Measurements from ENCODE around the gene TMEM220. TPM values are rescaled to one million over a fixed set of nuclear protein-coding genes. Genes with fewer than 3 reads are reported as not detected.

Gene TMEM220
- total RNA-seq, 5 donors from 2014 or later (not counting 1 experiment from before 2014, with no cell fraction given) = 1.8 to 4.7 (median 3.5) TPM

- no peak overlapping the region for H3K27ac ChIP-seq (ENCODE audit: low read length)
- Mint-ChIP-seq H3K9me3 (no peaks in the 10 kb centered on the region), H3K36me3 (no peaks in the 10 kb centered on the region), H3K27me3 (peaks cover 0 to 4% of the 10 kb centered on the region in 2 donors), H3K4me3 (no peak overlapping the region), H3K4me1 (peaks cover 22 to 30% (median 28%) of the 10 kb centered on the region in 3 donors), H3K27ac (no peak overlapping the region)
- WGBS (ENCODE audit: insufficient coverage) = 89% methylated on average over 9 of the region's 10 CpGs
- POLR2A ChIA-PET = interaction anchor here in 1 of 2 donors (0.5 kb wide), 1 partner anchor 1285 kb away, joined by 4 read pairs; no protein-coding TSS in a partner anchor
- H3K27me3 ChIP-seq (replicated peaks in 1 of 2; ENCODE audit: control insufficient read depth in 2 of 2, extremely low read depth in 1 of 2, insufficient read depth in 2 of 2, low read length in 1 of 2) = no peaks in the 10 kb centered on the region
- CTCF ChIA-PET = interaction anchor here in 1 of 2 donors (0.6 to 2.0 kb wide), 2 partner anchors 11 to 103 kb away, joined by 3 to 7 read pairs; partner anchors contain the start of gene TMEM220
- DNase-seq (no peak), ATAC-seq (replicated peaks in 1 of 4) (no peak)
- peaks cover 0 to 12% of the 10 kb centered on the region in 2 experiments for H3K4me1 ChIP-seq (ENCODE audit: control insufficient read depth in 1 of 2, extremely low read depth in 1 of 2, insufficient read depth in 2 of 2, low read length in 2 of 2)
- no peaks in the 10 kb centered on the region for H3K36me3 ChIP-seq (ENCODE audit: control insufficient read depth in 2 of 2, extremely low read depth in 1 of 2, insufficient read depth in 1 of 2, low read length in 1 of 2)
- H3K4me3 ChIP-seq (ENCODE audit: control insufficient read depth in 1 of 2, extremely low read depth in 1 of 2, low read length in 1 of 2) = no peak overlapping the region
- no peaks in the 10 kb centered on the region for H3K9me3 ChIP-seq
Measured at GRCh38 chr17:10741416-10742135, 11.8 kb upstream of the TMEM220 start.

- POLR2A ChIA-PET = interaction anchor here in 1 of 2 donors (0.5 kb wide), 1 partner anchor 73 kb away, joined by 7 read pairs; no protein-coding TSS in a partner anchor
- H3K27ac Mint-ChIP-seq = no peak overlapping the region
Measured at GRCh38 chr17:10739386-10739785, 9.6 kb upstream of the TMEM220 start.

GRCh38 chr17:10738521-10739258 lies 8.9 kb upstream of the TMEM220 start:
- Histone ChIP-seq H3K4me3 (ENCODE audit: control insufficient read depth in 1 of 2, extremely low read depth in 1 of 2, low read length in 1 of 2) (no peak overlapping the region), H3K27ac (ENCODE audit: low read length) (no peak overlapping the region), H3K9me3 (no peaks in the 10 kb centered on the region), H3K36me3 (ENCODE audit: control insufficient read depth in 2 of 2, extremely low read depth in 1 of 2, insufficient read depth in 1 of 2, low read length in 1 of 2) (no peaks in the 10 kb centered on the region), H3K27me3 (replicated peaks in 1 of 2; ENCODE audit: control insufficient read depth in 2 of 2, extremely low read depth in 1 of 2, insufficient read depth in 2 of 2, low read length in 1 of 2) (peaks cover 0 to 2% of the 10 kb centered on the region in 2 experiments), H3K4me1 (ENCODE audit: control insufficient read depth in 1 of 2, extremely low read depth in 1 of 2, insufficient read depth in 2 of 2, low read length in 2 of 2) (no peaks in the 10 kb centered on the region)
- peaks cover 7 to 16% (median 16%) of the 10 kb centered on the region in 3 donors for H3K4me1 Mint-ChIP-seq
- ChIA-PET POLR2A (interaction anchor here in 1 of 2 donors (0.5 kb wide), 1 partner anchor 72 kb away, joined by 7 read pairs; no protein-coding TSS in a partner anchor), CTCF (interaction anchor here in 1 of 2 donors (0.6 kb wide), 1 partner anchor 85 kb away, joined by 3 read pairs; no protein-coding TSS in a partner anchor)
- 88% methylated on average over 5 of the region's 5 CpGs for WGBS (ENCODE audit: insufficient coverage)
- DNase-seq (no peak), ATAC-seq (replicated peaks in 1 of 4) (no peak)
- H3K36me3 Mint-ChIP-seq = no peaks in the 10 kb centered on the region
- no peaks in the 10 kb centered on the region for H3K9me3 Mint-ChIP-seq
- peaks cover 3 to 4% of the 10 kb centered on the region in 2 donors for H3K27me3 Mint-ChIP-seq
- H3K27ac Mint-ChIP-seq = no peak overlapping the region
- no peak overlapping the region for H3K4me3 Mint-ChIP-seq

More at GRCh38 chr17:10739386-10739785, 9.6 kb upstream of the TMEM220 start:
- Mint-ChIP-seq H3K9me3 (no peaks in the 10 kb centered on the region), H3K36me3 (no peaks in the 10 kb centered on the region), H3K4me1 (peaks cover 11 to 23% (median 20%) of the 10 kb centered on the region in 3 donors), H3K4me3 (no peak overlapping the region), H3K27me3 (peaks cover 3 to 4% of the 10 kb centered on the region in 2 donors)
- no peaks in the 10 kb centered on the region for H3K9me3 ChIP-seq
- WGBS (ENCODE audit: insufficient coverage) = 88% methylated on average over 4 of the region's 5 CpGs
- no peaks in the 10 kb centered on the region for H3K27me3 ChIP-seq (replicated peaks in 1 of 2; ENCODE audit: control insufficient read depth in 2 of 2, extremely low read depth in 1 of 2, insufficient read depth in 2 of 2, low read length in 1 of 2)
- peaks cover 0 to 5% of the 10 kb centered on the region in 2 experiments for H3K4me1 ChIP-seq (ENCODE audit: control insufficient read depth in 1 of 2, extremely low read depth in 1 of 2, insufficient read depth in 2 of 2, low read length in 2 of 2)
- no peak overlapping the region for H3K4me3 ChIP-seq (ENCODE audit: control insufficient read depth in 1 of 2, extremely low read depth in 1 of 2, low read length in 1 of 2)
- ATAC-seq (replicated peaks in 1 of 4) (no peak), DNase-seq (no peak)
- CTCF ChIA-PET = interaction anchor here in 1 of 2 donors (0.6 kb wide), 1 partner anchor 84 kb away, joined by 3 read pairs; no protein-coding TSS in a partner anchor
- no peak overlapping the region for H3K27ac ChIP-seq (ENCODE audit: low read length)
- no peaks in the 10 kb centered on the region for H3K36me3 ChIP-seq (ENCODE audit: control insufficient read depth in 2 of 2, extremely low read depth in 1 of 2, insufficient read depth in 1 of 2, low read length in 1 of 2)

GRCh38 chr17:10737736-10738135 lies 7.9 kb upstream of the TMEM220 start:
- H3K36me3 ChIP-seq (ENCODE audit: control insufficient read depth in 2 of 2, extremely low read depth in 1 of 2, insufficient read depth in 1 of 2, low read length in 1 of 2) = no peaks in the 10 kb centered on the region
- ATAC-seq (replicated peaks in 1 of 4) (no peak), DNase-seq (no peak)
- H3K4me1 Mint-ChIP-seq = peaks cover 7 to 16% (median 12%) of the 10 kb centered on the region in 3 donors
- 83% methylated on average over 2 of the region's 3 CpGs for WGBS (ENCODE audit: insufficient coverage)
- no peak overlapping the region for H3K4me3 Mint-ChIP-seq
- H3K4me1 ChIP-seq (ENCODE audit: control insufficient read depth in 1 of 2, extremely low read depth in 1 of 2, insufficient read depth in 2 of 2, low read length in 2 of 2) = no peaks in the 10 kb centered on the region
- peaks cover 0 to 9% of the 10 kb centered on the region in 2 experiments for H3K27me3 ChIP-seq (replicated peaks in 1 of 2; ENCODE audit: control insufficient read depth in 2 of 2, extremely low read depth in 1 of 2, insufficient read depth in 2 of 2, low read length in 1 of 2)
- no peak overlapping the region for H3K27ac ChIP-seq (ENCODE audit: low read length)
- H3K4me3 ChIP-seq (ENCODE audit: control insufficient read depth in 1 of 2, extremely low read depth in 1 of 2, low read length in 1 of 2) = no peak overlapping the region
- H3K9me3 ChIP-seq = no peaks in the 10 kb centered on the region
- POLR2A ChIA-PET = no interaction called here
- H3K9me3 Mint-ChIP-seq = no peaks in the 10 kb centered on the region
- H3K27ac Mint-ChIP-seq = no peak overlapping the region
- peaks cover 3 to 4% of the 10 kb centered on the region in 2 donors for H3K27me3 Mint-ChIP-seq
- no peaks in the 10 kb centered on the region for H3K36me3 Mint-ChIP-seq
- CTCF ChIA-PET = interaction anchor here (0.6 to 1.4 kb wide), 6 partner anchors 9 to 1365 kb away, joined by 3 to 7 read pairs (median 6); no protein-coding TSS in a partner anchor

- peaks cover 0 to 10% of the 10 kb centered on the region in 2 experiments for H3K27me3 ChIP-seq (replicated peaks in 1 of 2; ENCODE audit: control insufficient read depth in 2 of 2, extremely low read depth in 1 of 2, insufficient read depth in 2 of 2, low read length in 1 of 2)
- H3K4me3 Mint-ChIP-seq = peak overlapping the region in 2 of 3 donors; percentile 1 to 19
- 14% methylated on average over 4 of the region's 6 CpGs for WGBS (ENCODE audit: insufficient coverage)
- ATAC-seq (replicated peaks in 1 of 4) (peak; percentile 54 to 72 (median 63)), DNase-seq (peak in 16 of 35 experiments; percentile 4 to 59 (median 16))
- CTCF ChIA-PET = interaction anchor here (0.6 to 1.4 kb wide), 9 partner anchors 10 to 1366 kb away, joined by 3 to 7 read pairs (median 4); no protein-coding TSS in a partner anchor
- peaks cover 7 to 16% (median 12%) of the 10 kb centered on the region in 3 donors for H3K4me1 Mint-ChIP-seq
- no peak overlapping the region for H3K27ac Mint-ChIP-seq
- H3K27ac ChIP-seq (ENCODE audit: low read length) = no peak overlapping the region
- H3K36me3 ChIP-seq (ENCODE audit: control insufficient read depth in 2 of 2, extremely low read depth in 1 of 2, insufficient read depth in 1 of 2, low read length in 1 of 2) = no peaks in the 10 kb centered on the region
- peaks cover 3 to 4% of the 10 kb centered on the region in 2 donors for H3K27me3 Mint-ChIP-seq
- H3K36me3 Mint-ChIP-seq = no peaks in the 10 kb centered on the region
- H3K9me3 Mint-ChIP-seq = no peaks in the 10 kb centered on the region
- POLR2A ChIA-PET = no interaction called here
- no peak overlapping the region for H3K4me3 ChIP-seq (ENCODE audit: control insufficient read depth in 1 of 2, extremely low read depth in 1 of 2, low read length in 1 of 2)
- no peaks in the 10 kb centered on the region for H3K4me1 ChIP-seq (ENCODE audit: control insufficient read depth in 1 of 2, extremely low read depth in 1 of 2, insufficient read depth in 2 of 2, low read length in 2 of 2)
- H3K9me3 ChIP-seq = no peaks in the 10 kb centered on the region
Measured at GRCh38 chr17:10737168-10737622, 7.4 kb upstream of the TMEM220 start.

GRCh38 chr17:10735821-10736220 lies 6.0 kb upstream of the TMEM220 start:
- POLR2A ChIA-PET = no interaction called here

More at GRCh38 chr17:10735821-10736220, 6.0 kb upstream of the TMEM220 start:
- DNase-seq (no peak), ATAC-seq (replicated peaks in 1 of 4) (no peak)
- CTCF ChIA-PET = interaction anchor here in 1 of 2 donors (0.7 kb wide), 2 partner anchors 113 to 1465 kb away, joined by 3 to 6 read pairs; no protein-coding TSS in a partner anchor
- Mint-ChIP-seq H3K36me3 (no peaks in the 10 kb centered on the region), H3K27ac (no peak overlapping the region), H3K27me3 (peaks cover 4 to 6% of the 10 kb centered on the region in 2 donors), H3K4me3 (no peak overlapping the region), H3K9me3 (no peaks in the 10 kb centered on the region), H3K4me1 (peaks cover 10 to 19% (median 16%) of the 10 kb centered on the region in 3 donors)
- no CpG with 5 or more reads among the region's 4 CpGs for WGBS (ENCODE audit: insufficient coverage)
- Histone ChIP-seq H3K27ac (ENCODE audit: low read length) (no peak overlapping the region), H3K36me3 (ENCODE audit: control insufficient read depth in 2 of 2, extremely low read depth in 1 of 2, insufficient read depth in 1 of 2, low read length in 1 of 2) (no peaks in the 10 kb centered on the region), H3K4me1 (ENCODE audit: control insufficient read depth in 1 of 2, extremely low read depth in 1 of 2, insufficient read depth in 2 of 2, low read length in 2 of 2) (no peaks in the 10 kb centered on the region), H3K9me3 (no peaks in the 10 kb centered on the region), H3K27me3 (replicated peaks in 1 of 2; ENCODE audit: control insufficient read depth in 2 of 2, extremely low read depth in 1 of 2, insufficient read depth in 2 of 2, low read length in 1 of 2) (peaks cover 0 to 13% of the 10 kb centered on the region in 2 experiments), H3K4me3 (ENCODE audit: control insufficient read depth in 1 of 2, extremely low read depth in 1 of 2, low read length in 1 of 2) (no peak overlapping the region)
